GM12872 (cell line): ENCODE measurements around the gene CCDC102A.

Experiments used
- TF ChIP-seq, protein P1 (sequence below): IDR thresholded peaks from 3 replicates; pipeline ENCODE4 v1.5.1; 2011; ENCODE audit warnings: low read depth, mild to moderate bottlenecking, low read length, moderate library complexity; ENCODE audit not compliant: insufficient read depth

CCDC102A gene

DNA sequence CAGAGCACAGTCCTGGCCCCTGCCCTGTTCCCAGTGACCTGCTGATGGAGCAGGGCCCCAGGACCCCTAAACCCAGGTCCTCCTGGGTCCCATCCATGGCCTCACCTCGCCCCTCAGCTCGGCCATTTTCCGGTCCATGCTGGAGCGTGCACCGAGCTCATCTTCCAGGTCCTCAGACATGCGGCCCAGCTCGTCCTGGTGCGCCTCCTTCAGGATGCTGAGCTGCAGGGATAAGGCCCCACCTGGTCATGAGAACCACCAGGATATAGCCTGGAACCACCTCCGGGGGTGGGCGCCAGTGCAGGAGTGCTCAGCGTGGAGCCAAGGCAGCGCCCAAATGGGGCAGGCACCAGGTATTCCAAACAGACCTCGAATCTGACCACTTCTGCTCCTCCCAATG lies 17.9 kb downstream of the CCDC102A start:
- TF ChIP-seq, protein P1, sequence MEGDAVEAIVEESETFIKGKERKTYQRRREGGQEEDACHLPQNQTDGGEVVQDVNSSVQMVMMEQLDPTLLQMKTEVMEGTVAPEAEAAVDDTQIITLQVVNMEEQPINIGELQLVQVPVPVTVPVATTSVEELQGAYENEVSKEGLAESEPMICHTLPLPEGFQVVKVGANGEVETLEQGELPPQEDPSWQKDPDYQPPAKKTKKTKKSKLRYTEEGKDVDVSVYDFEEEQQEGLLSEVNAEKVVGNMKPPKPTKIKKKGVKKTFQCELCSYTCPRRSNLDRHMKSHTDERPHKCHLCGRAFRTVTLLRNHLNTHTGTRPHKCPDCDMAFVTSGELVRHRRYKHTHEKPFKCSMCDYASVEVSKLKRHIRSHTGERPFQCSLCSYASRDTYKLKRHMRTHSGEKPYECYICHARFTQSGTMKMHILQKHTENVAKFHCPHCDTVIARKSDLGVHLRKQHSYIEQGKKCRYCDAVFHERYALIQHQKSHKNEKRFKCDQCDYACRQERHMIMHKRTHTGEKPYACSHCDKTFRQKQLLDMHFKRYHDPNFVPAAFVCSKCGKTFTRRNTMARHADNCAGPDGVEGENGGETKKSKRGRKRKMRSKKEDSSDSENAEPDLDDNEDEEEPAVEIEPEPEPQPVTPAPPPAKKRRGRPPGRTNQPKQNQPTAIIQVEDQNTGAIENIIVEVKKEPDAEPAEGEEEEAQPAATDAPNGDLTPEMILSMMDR, result no peak

DNA sequence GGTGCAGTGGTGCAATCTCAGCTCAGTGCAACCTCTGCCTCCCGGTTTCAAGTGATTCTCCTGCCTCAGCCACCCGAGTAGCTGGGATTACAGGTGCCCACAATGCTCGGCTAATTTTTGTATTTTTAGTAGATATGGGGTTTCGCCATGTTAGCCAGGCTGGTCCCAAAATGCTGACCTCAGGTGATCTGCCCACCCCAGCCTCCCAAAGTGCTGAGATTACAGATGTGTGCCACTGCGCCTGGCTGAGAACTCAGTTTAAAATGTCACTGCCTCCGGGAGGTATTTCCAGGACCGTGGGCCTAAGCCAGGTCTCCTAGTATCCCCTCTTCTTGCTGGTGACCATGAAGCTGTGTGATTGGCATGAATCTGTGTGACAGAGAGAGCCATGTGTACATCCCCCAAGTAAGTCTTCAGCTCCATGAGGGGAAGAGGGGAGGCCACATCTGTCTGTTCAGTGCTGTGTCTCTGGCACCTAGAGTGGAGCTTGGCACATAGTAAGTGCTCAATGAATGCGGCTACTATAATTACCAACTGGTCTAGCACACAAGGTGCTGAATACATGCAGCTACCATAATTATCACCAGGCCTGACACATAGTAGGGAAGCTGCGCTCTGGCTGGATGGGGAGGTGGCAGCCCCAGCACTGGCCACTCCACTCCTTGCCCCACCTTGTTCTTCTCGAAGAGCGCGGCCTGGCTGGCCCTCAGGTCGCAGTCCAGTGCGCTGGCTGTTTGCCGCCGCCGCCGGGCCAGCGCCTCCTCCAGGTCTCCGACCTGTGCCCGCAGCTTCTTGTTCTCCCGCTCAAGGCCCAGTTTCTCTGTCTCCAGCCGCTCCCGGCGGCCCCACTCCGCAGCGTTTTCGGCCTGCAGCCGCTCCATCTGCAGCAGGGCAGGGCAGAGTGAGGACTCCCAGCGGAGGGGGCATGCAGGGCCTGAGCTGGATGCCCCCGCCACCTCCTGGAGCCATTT lies 18.7 kb downstream of the CCDC102A start:
- TF ChIP-seq, protein P1, result no peak

- TF ChIP-seq, protein P1, result no peak
Measured at GRCh38 chr16:57516773-57517172, 19.6 kb downstream of the CCDC102A start.

DNA sequence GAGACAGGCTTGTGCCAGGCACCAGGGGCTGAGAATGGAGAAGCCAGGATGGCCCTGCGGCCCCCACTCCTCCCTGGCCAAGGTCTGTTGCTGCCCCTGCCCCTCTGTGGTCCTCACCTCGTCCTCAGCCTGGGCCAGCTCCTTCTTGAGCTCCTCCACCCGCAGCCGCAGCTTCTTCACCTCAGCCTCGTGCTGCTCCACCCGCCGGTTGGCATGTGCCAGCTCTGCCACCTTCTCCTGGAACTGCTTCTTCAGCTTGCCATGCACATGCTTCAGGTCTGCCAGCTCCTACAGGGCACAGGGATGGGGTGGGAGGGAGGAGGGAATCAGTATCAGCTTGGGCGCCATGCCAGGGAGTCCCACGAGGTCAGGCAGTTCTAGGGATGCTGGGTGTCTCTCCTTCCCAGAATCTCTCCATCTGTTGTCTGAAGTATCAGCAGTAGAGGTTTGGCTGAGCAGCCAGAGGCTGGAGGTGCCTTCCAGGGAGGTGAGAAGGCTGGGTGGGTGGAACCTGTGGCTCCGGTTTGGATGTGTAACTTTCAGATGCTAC lies 20.1 kb downstream of the CCDC102A start:
- TF ChIP-seq, protein P1, result no peak

GRCh38 chr16:57514791-57515600 lies 21.4 kb downstream of the CCDC102A start:
- TF ChIP-seq, protein P1, result no peak

- TF ChIP-seq, protein P1, result no peak
Measured at GRCh38 chr16:57514371-57514770, 22.0 kb downstream of the CCDC102A start.
